Measurements from ENCODE around the gene BEGAIN.

BEGAIN gene

GRCh38 chr14:100615736-100616695, 28.8 kb upstream of the BEGAIN start:
- DNase-seq (ENCODE audit: low spot score) = no peak

GRCh38 chr14:100614803-100615202, 27.6 kb upstream of the BEGAIN start:
- DNase-seq (ENCODE audit: low spot score) = no peak

- DNase-seq (ENCODE audit: low spot score) = no peak
These were observed 25.8 kb upstream of the BEGAIN start for GRCh38 chr14:100612986-100613385.

- DNase-seq (ENCODE audit: low spot score) = no peak
These were observed 24.7 kb upstream of the BEGAIN start for GRCh38 chr14:100611811-100612480.

GRCh38 chr14:100610511-100611217, 23.4 kb upstream of the BEGAIN start:
- no peak for DNase-seq (ENCODE audit: low spot score)

- no peak for DNase-seq (ENCODE audit: low spot score)
These were observed 22.7 kb upstream of the BEGAIN start for GRCh38 chr14:100609941-100610391.

GRCh38 chr14:100609331-100609870, 22.2 kb upstream of the BEGAIN start:
- DNase-seq (ENCODE audit: low spot score) = no peak

GRCh38 chr14:100608586-100609330, 21.5 kb upstream of the BEGAIN start:
- no peak for DNase-seq (ENCODE audit: low spot score)

GRCh38 chr14:100608064-100608463, 20.8 kb upstream of the BEGAIN start:
- DNase-seq (ENCODE audit: low spot score) = no peak

- no peak for DNase-seq (ENCODE audit: low spot score)
These were observed 20.4 kb upstream of the BEGAIN start for GRCh38 chr14:100607611-100607956.

GRCh38 chr14:100606687-100607610, 19.7 kb upstream of the BEGAIN start:
- DNase-seq (ENCODE audit: low spot score) = peak; percentile 13

GRCh38 chr14:100605706-100606686, 18.8 kb upstream of the BEGAIN start:
- DNase-seq (ENCODE audit: low spot score) = no peak

- DNase-seq (ENCODE audit: low spot score) = no peak
These were observed 18.0 kb upstream of the BEGAIN start for GRCh38 chr14:100605230-100605629.

GRCh38 chr14:100604709-100605108, 17.5 kb upstream of the BEGAIN start:
- DNase-seq (ENCODE audit: low spot score) = no peak

- no peak for DNase-seq (ENCODE audit: low spot score)
These were observed 16.9 kb upstream of the BEGAIN start for GRCh38 chr14:100604121-100604501.

- DNase-seq (ENCODE audit: low spot score) = no peak
These were observed 16.3 kb upstream of the BEGAIN start for GRCh38 chr14:100603341-100604120.

- DNase-seq (ENCODE audit: low spot score) = no peak
These were observed 15.5 kb upstream of the BEGAIN start for GRCh38 chr14:100602621-100603230.

GRCh38 chr14:100601914-100602313, 14.7 kb upstream of the BEGAIN start:
- DNase-seq (ENCODE audit: low spot score) = no peak

All from NAMALWA (cell line).